HL-60 (cell line): ENCODE data around the gene PTPRN2.

Experiments used
- DNase-seq, 2 experiments: peaks; one replicate each; pipeline ENCODE4 v3.0.0-alpha.2; 2010 to 2020; ENCODE audit warnings: low read depth in 1 of 2, low spot score in 1 of 2
- H3K27ac ChIP-seq: fragments of 250-450 bp; sonication (Bioruptor Pico); replicated peaks from 2 replicates; pipeline ENCODE4 v1.5.1; 2020; ENCODE audit warnings: mild to moderate bottlenecking, moderate library complexity
- H3K27me3 ChIP-seq: fragments of 250-450 bp; sonication (Bioruptor Pico); 2 replicates; pipeline ENCODE4 v1.5.1; 2021; ENCODE audit warnings: mild to moderate bottlenecking, moderate library complexity; ENCODE audit not compliant: insufficient read depth, poor library complexity, severe bottlenecking
- H3K4me3 ChIP-seq: replicated peaks from 2 replicates; pipeline ENCODE4 v1.5.1; 2011; ENCODE audit warnings: mild to moderate bottlenecking, control low read depth, low read length; ENCODE audit not compliant: insufficient read depth
- GABPA ChIP-seq: IDR thresholded peaks from 2 replicates; pipeline ENCODE4 v1.6.1; 2012; ENCODE audit warnings: low read depth
- POLR2AphosphoS5 ChIP-seq: IDR thresholded peaks from 2 replicates; pipeline ENCODE4 v1.6.1; 2012; ENCODE audit warnings: low read depth
- SPI1 ChIP-seq: IDR thresholded peaks from 2 replicates; pipeline ENCODE4 v1.6.1; 2012; ENCODE audit warnings: low read depth, mild to moderate bottlenecking, borderline replicate concordance
- TF ChIP-seq, protein P1 (sequence below): IDR thresholded peaks from 2 replicates; pipeline ENCODE4 v1.6.1; 2012; ENCODE audit warnings: low read depth; ENCODE audit not compliant: insufficient replicate concordance
- TF ChIP-seq, protein P2 (sequence below): IDR thresholded peaks from one replicate; pipeline ENCODE4 v1.5.1; 2011; ENCODE audit warnings: low read length, control low read depth, inconsistent platforms; ENCODE audit not compliant: insufficient read depth

The PTPRN2 gene

DNA sequence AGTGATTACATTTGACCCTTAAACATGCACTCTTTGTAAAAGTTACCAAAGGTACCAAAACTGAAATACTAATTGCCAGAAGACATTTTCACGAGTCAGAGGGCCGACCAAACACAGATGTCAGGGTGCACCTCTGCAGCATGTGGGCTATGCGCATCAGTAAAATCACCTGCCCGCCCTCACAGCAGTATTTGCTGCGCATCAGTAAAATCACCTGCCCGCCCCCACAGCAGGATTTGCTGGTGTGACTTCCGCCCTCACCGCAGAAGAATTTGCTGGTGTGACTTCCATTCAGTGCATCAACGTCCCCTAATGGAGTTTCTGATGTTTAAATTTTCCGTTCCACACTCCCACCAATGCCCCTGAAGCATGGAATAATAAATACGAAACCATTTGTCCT is 202.9 kb downstream of the PTPRN2 start:
- DNase-seq = no peak

DNA sequence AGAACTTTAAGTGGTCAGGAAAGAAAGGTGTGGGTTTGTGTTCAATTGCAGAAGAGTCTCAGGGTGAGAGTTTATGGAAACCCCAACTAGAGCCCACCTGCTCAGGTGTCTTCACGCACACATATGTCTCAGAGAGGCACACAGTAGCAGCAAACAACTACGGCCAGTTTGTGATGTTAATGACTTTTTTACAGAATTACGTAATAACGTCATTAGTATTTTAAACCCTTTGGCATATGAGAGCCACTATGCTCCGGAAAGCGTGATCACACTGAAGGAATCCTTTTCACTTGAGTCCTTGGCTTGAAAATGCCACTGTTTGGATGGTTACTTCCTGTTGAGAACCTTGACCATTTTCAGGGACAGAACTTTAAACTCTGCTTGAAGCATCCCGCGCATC is 204.0 kb downstream of the PTPRN2 start:
- H3K27me3 ChIP-seq = no peaks in the 10 kb centered on the region
- TF ChIP-seq, protein P1, sequence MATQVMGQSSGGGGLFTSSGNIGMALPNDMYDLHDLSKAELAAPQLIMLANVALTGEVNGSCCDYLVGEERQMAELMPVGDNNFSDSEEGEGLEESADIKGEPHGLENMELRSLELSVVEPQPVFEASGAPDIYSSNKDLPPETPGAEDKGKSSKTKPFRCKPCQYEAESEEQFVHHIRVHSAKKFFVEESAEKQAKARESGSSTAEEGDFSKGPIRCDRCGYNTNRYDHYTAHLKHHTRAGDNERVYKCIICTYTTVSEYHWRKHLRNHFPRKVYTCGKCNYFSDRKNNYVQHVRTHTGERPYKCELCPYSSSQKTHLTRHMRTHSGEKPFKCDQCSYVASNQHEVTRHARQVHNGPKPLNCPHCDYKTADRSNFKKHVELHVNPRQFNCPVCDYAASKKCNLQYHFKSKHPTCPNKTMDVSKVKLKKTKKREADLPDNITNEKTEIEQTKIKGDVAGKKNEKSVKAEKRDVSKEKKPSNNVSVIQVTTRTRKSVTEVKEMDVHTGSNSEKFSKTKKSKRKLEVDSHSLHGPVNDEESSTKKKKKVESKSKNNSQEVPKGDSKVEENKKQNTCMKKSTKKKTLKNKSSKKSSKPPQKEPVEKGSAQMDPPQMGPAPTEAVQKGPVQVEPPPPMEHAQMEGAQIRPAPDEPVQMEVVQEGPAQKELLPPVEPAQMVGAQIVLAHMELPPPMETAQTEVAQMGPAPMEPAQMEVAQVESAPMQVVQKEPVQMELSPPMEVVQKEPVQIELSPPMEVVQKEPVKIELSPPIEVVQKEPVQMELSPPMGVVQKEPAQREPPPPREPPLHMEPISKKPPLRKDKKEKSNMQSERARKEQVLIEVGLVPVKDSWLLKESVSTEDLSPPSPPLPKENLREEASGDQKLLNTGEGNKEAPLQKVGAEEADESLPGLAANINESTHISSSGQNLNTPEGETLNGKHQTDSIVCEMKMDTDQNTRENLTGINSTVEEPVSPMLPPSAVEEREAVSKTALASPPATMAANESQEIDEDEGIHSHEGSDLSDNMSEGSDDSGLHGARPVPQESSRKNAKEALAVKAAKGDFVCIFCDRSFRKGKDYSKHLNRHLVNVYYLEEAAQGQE = no peak
- TF ChIP-seq POLR2AphosphoS5 = no peak
- TF ChIP-seq SPI1 = no peak
- TF ChIP-seq, protein P2, sequence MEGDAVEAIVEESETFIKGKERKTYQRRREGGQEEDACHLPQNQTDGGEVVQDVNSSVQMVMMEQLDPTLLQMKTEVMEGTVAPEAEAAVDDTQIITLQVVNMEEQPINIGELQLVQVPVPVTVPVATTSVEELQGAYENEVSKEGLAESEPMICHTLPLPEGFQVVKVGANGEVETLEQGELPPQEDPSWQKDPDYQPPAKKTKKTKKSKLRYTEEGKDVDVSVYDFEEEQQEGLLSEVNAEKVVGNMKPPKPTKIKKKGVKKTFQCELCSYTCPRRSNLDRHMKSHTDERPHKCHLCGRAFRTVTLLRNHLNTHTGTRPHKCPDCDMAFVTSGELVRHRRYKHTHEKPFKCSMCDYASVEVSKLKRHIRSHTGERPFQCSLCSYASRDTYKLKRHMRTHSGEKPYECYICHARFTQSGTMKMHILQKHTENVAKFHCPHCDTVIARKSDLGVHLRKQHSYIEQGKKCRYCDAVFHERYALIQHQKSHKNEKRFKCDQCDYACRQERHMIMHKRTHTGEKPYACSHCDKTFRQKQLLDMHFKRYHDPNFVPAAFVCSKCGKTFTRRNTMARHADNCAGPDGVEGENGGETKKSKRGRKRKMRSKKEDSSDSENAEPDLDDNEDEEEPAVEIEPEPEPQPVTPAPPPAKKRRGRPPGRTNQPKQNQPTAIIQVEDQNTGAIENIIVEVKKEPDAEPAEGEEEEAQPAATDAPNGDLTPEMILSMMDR = no peak
- no peak for TF ChIP-seq GABPA
- no peak for DNase-seq
- H3K4me3 ChIP-seq = no peak overlapping the region
- no peak overlapping the region for H3K27ac ChIP-seq

More for the DNA sequence above, 202.9 kb downstream of the PTPRN2 start:
- TF ChIP-seq, protein P1 = no peak
- TF ChIP-seq SPI1 (no peak), POLR2AphosphoS5 (no peak), GABPA (no peak)
- TF ChIP-seq, protein P2 = no peak
- H3K4me3 ChIP-seq = no peak overlapping the region
- no peak overlapping the region for H3K27ac ChIP-seq
- H3K27me3 ChIP-seq = no peaks in the 10 kb centered on the region

DNA sequence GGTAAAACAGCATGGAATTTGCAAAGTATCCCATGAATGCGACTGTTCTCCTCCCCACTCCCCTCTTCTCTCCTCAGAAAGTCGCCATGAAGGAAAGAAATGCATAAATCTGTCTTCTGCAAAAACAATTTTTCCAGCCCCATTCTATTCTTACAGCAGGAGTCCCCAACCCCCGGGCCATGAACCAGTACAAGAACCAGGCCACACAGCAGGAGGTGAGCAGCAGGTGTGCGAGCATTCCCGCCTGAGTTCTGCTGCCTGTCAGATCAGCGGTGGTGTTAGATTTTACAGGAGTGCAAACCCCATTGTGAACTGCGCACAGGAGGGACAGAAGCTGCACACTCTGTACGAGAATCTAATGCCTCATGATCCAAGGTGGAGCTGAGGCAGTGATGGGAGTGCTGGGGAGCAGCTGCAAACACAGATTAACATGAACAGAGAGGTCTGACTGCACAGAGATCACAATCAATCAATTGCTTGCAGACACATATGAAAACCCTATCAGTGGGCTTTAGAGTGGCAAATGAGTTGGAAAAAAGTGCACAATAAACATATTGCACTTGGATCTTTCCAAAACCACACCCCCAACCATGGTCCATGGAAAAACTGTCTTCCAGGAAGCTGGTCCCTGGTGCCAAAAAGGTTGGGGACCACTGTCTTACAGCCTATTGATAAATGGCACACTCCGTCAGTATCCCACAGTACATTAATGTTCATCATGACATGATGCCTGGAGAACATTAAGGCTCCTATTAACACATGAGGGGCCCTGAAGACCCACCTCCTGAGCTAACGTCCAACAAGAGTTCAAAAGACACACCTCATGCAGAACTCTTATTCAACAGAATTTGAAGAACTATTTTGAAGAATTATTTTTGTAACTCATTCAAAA is 205.0 kb downstream of the PTPRN2 start:
- TF ChIP-seq SPI1 (no peak), POLR2AphosphoS5 (no peak), GABPA (no peak)
- TF ChIP-seq, protein P2 = no peak
- TF ChIP-seq, protein P1 = no peak
- DNase-seq = no peak
- no peak overlapping the region for H3K4me3 ChIP-seq
- no peaks in the 10 kb centered on the region for H3K27me3 ChIP-seq
- no peak overlapping the region for H3K27ac ChIP-seq
